ENCODE measurements around the gene ZFYVE21.

DNA sequence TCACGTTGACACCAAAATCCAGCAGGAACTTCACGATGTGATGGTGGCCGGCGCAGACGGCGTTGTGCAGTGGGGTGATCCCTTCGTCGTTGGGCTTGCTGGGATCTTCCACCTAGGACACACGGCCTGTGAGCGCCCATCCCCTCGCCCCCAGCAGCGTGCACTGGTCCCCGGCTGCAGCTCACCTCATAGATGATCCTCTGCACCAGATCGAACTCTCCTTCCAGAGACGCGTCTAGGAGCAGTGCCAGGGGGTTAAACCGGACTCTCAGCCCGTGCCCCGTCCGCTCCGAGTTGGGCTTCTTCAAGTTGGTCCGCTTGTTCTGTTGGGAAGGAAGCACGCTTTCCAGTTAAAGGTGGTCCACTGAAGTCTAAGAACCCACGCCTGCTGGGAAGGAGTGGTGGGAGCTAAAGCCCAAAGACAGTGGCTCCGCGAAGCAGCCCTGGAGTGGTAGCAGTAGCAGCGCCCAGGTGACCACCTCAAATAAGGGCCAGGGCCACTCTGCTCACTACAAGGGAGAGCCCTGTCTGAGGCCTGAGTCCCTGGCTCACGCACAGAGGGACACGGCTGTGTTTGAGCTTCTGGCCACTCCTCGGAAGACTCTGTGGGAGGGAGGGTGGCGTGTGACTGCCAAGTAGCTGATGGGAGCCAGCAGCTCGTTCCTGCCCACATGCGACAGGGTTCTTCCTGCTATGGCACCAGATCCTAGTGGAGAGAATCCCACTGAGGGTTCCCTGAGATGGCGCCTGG is 23.3 kb downstream of the ZFYVE21 start:
- TF ChIP-seq CTCF (IDR thresholded peaks at IDR 0.05) (no peak), EP300 (IDR thresholded peaks at IDR 0.05) (no peak), POLR2A (IDR thresholded peaks at IDR 0.05) (no peak)
